Measurements from ENCODE around the gene SDK1. TPM values are rescaled to one million over a fixed set of nuclear protein-coding genes. Genes with fewer than 3 reads are reported as not detected.

The SDK1 gene
- total RNA-seq, 3 donors from 2014 or later (not counting 1 experiment from before 2014, with no cell fraction given): 0.05 to 0.11 TPM; not detected in 1

GRCh38 chr7:3805151-3805550 lies 504.1 kb downstream of the SDK1 start:
- no peaks in the 10 kb centered on the region for H3K27me3 ChIP-seq (ENCODE audit: control insufficient read depth, insufficient read depth, low read length)
- Mint-ChIP-seq H3K9me3 (no peaks in the 10 kb centered on the region), H3K27ac (no peak overlapping the region), H3K27me3 (ENCODE audit: low read depth in 2 of 2) (peaks cover 7 to 13% of the 10 kb centered on the region in 2 donors), H3K4me1 (no peaks in the 10 kb centered on the region), H3K4me3 (no peak overlapping the region), H3K36me3 (no peaks in the 10 kb centered on the region)
- WGBS (ENCODE audit: insufficient coverage): 43% methylated on average over 1 of the region's 3 CpGs
- H3K4me1 ChIP-seq (ENCODE audit: control insufficient read depth, insufficient read depth, low read length): no peaks in the 10 kb centered on the region
- no peak for DNase-seq
- H3K36me3 ChIP-seq (ENCODE audit: control insufficient read depth, insufficient read depth, low read length): no peaks in the 10 kb centered on the region
- intact Hi-C loops (cut with micrococcal nuclease): no loop called here
- H3K4me3 ChIP-seq (ENCODE audit: low read length): no peak overlapping the region
- no peak overlapping the region for H3K27ac ChIP-seq (ENCODE audit: low read length)
- no peak for TF ChIP-seq CTCF (IDR thresholded peaks at IDR 0.05)
- H3K9me3 ChIP-seq (ENCODE audit: control insufficient read depth, insufficient read depth, low read length): no peaks in the 10 kb centered on the region
- no peak for ATAC-seq

- WGBS (ENCODE audit: insufficient coverage): 90% methylated on average over 7 of the region's 8 CpGs
- no peak overlapping the region for H3K4me3 Mint-ChIP-seq
Measured at GRCh38 chr7:3806516-3806915, 505.5 kb downstream of the SDK1 start.

GRCh38 chr7:3807824-3808223 lies 506.8 kb downstream of the SDK1 start:
- no peaks in the 10 kb centered on the region for H3K36me3 ChIP-seq (ENCODE audit: control insufficient read depth, insufficient read depth, low read length)
- H3K9me3 ChIP-seq (ENCODE audit: control insufficient read depth, insufficient read depth, low read length): no peaks in the 10 kb centered on the region
- no peaks in the 10 kb centered on the region for H3K36me3 Mint-ChIP-seq
- ATAC-seq: no peak
- H3K27ac Mint-ChIP-seq: no peak overlapping the region
- H3K27me3 ChIP-seq (ENCODE audit: control insufficient read depth, insufficient read depth, low read length): no peaks in the 10 kb centered on the region
- no peaks in the 10 kb centered on the region for H3K9me3 Mint-ChIP-seq
- H3K4me3 ChIP-seq (ENCODE audit: low read length): no peak overlapping the region
- H3K4me1 Mint-ChIP-seq: peaks cover 6 to 14% of the 10 kb centered on the region in 2 donors
- intact Hi-C loops (cut with micrococcal nuclease): no loop called here
- H3K4me3 Mint-ChIP-seq: no peak overlapping the region
- WGBS (ENCODE audit: insufficient coverage): 90% methylated on average over 9 of the region's 9 CpGs
- no peak overlapping the region for H3K27ac ChIP-seq (ENCODE audit: low read length)
- DNase-seq: no peak
- no peaks in the 10 kb centered on the region for H3K4me1 ChIP-seq (ENCODE audit: control insufficient read depth, insufficient read depth, low read length)
- H3K27me3 Mint-ChIP-seq (ENCODE audit: low read depth in 2 of 2): peaks cover 0 to 10% of the 10 kb centered on the region in 2 donors
- TF ChIP-seq CTCF (IDR thresholded peaks at IDR 0.05): no peak

More at GRCh38 chr7:3806516-3806915, 505.5 kb downstream of the SDK1 start:
- no peak for TF ChIP-seq CTCF (IDR thresholded peaks at IDR 0.05)
- Mint-ChIP-seq H3K27ac (no peak overlapping the region), H3K4me1 (peaks cover 6 to 8% of the 10 kb centered on the region in 2 donors), H3K27me3 (ENCODE audit: low read depth in 2 of 2) (peaks cover 5 to 10% of the 10 kb centered on the region in 2 donors), H3K36me3 (no peaks in the 10 kb centered on the region), H3K9me3 (no peaks in the 10 kb centered on the region)
- Histone ChIP-seq H3K4me1 (ENCODE audit: control insufficient read depth, insufficient read depth, low read length) (no peaks in the 10 kb centered on the region), H3K4me3 (ENCODE audit: low read length) (no peak overlapping the region), H3K9me3 (ENCODE audit: control insufficient read depth, insufficient read depth, low read length) (no peaks in the 10 kb centered on the region), H3K27ac (ENCODE audit: low read length) (no peak overlapping the region), H3K36me3 (ENCODE audit: control insufficient read depth, insufficient read depth, low read length) (no peaks in the 10 kb centered on the region), H3K27me3 (ENCODE audit: control insufficient read depth, insufficient read depth, low read length) (no peaks in the 10 kb centered on the region)
- DNase-seq: no peak
- ATAC-seq: no peak
- intact Hi-C loops (cut with micrococcal nuclease): no loop called here

- no peak for ATAC-seq
- intact Hi-C loops (cut with micrococcal nuclease): no loop called here
- H3K36me3 Mint-ChIP-seq: no peaks in the 10 kb centered on the region
- H3K27ac Mint-ChIP-seq: no peak overlapping the region
- 90% methylated on average over 6 of the region's 6 CpGs for WGBS (ENCODE audit: insufficient coverage)
- peaks cover 0 to 10% of the 10 kb centered on the region in 2 donors for H3K27me3 Mint-ChIP-seq (ENCODE audit: low read depth in 2 of 2)
- Histone ChIP-seq H3K4me3 (ENCODE audit: low read length) (no peak overlapping the region), H3K27ac (ENCODE audit: low read length) (no peak overlapping the region), H3K9me3 (ENCODE audit: control insufficient read depth, insufficient read depth, low read length) (no peaks in the 10 kb centered on the region), H3K4me1 (ENCODE audit: control insufficient read depth, insufficient read depth, low read length) (no peaks in the 10 kb centered on the region), H3K36me3 (ENCODE audit: control insufficient read depth, insufficient read depth, low read length) (no peaks in the 10 kb centered on the region), H3K27me3 (ENCODE audit: control insufficient read depth, insufficient read depth, low read length) (no peaks in the 10 kb centered on the region)
- no peaks in the 10 kb centered on the region for H3K4me1 Mint-ChIP-seq
- no peak overlapping the region for H3K4me3 Mint-ChIP-seq
- no peak for TF ChIP-seq CTCF (IDR thresholded peaks at IDR 0.05)
- H3K9me3 Mint-ChIP-seq: no peaks in the 10 kb centered on the region
- no peak for DNase-seq
Measured at GRCh38 chr7:3821488-3821887, 520.4 kb downstream of the SDK1 start.
